Measurements from ENCODE around the gene HOXB6.

GRCh38 chr17:48591255-48592056 is 13.3 kb downstream of the HOXB6 start:
- TF ChIP-seq CTCF (IDR thresholded peaks at IDR 0.05), result no peak
- no peak for TF ChIP-seq POLR2A (IDR thresholded peaks at IDR 0.05)
